ENCODE results near the gene HS3ST5. TPM values are rescaled to one million over a fixed set of nuclear protein-coding genes. Genes with fewer than 3 reads are reported as not detected.

Gene HS3ST5
- total RNA-seq, 4 donors from 2014 or later = not detected

DNA sequence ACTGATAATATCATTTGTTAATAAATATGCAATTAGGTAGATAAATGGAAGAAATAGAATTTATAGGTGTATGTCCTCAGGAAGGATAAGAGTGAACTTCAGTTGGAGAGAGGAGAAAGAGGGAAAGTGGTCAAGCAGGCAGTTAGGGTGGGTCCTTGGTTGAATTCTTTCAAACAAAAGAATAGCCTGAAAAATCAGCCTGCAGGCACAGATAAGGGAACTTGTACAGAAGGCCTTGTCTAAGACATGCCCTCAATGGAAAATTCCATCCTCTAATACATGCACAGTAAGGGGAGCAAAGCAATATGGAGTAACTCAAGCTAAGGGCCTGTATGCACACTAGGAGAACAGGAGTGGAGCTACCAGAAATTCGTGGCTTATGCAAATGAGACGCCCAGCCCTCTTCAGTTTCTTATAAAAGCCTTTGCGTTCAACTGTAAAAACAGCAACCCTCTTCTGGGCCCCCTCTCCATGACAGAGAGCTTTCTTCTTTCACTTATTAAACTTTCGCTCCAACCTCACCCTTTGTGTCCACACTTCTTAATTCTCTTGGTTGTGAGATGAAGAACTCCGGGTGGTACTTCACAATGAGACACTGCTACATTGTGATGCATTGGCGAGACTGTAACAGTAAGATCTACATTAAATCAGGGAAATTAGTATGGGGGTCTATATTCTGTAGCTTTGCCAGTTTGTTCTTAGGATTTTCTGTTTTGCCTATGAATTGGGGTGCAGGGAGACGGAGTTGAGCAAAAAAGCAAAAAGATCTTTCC, 147.0 kb downstream of the HS3ST5 start:
- H3K27me3 ChIP-seq = no peaks in the 10 kb centered on the region
- no peak overlapping the region for H3K4me3 ChIP-seq (replicated peaks in 1 of 3)
- no peaks in the 10 kb centered on the region for H3K36me3 ChIP-seq
- H3K9me3 ChIP-seq = no peaks in the 10 kb centered on the region
- peaks cover 4 to 6% of the 10 kb centered on the region in 2 donors for H3K4me1 ChIP-seq
- H3K27ac ChIP-seq = no peak overlapping the region
- no peak for DNase-seq
- 45 to 54% methylated on average over 7 of the region's 7 CpGs for WGBS, 2 donors
- no peak for TF ChIP-seq POLR2A (IDR thresholded peaks at IDR 0.05)
- TF ChIP-seq, protein P1, sequence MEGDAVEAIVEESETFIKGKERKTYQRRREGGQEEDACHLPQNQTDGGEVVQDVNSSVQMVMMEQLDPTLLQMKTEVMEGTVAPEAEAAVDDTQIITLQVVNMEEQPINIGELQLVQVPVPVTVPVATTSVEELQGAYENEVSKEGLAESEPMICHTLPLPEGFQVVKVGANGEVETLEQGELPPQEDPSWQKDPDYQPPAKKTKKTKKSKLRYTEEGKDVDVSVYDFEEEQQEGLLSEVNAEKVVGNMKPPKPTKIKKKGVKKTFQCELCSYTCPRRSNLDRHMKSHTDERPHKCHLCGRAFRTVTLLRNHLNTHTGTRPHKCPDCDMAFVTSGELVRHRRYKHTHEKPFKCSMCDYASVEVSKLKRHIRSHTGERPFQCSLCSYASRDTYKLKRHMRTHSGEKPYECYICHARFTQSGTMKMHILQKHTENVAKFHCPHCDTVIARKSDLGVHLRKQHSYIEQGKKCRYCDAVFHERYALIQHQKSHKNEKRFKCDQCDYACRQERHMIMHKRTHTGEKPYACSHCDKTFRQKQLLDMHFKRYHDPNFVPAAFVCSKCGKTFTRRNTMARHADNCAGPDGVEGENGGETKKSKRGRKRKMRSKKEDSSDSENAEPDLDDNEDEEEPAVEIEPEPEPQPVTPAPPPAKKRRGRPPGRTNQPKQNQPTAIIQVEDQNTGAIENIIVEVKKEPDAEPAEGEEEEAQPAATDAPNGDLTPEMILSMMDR (IDR thresholded peaks at IDR 0.05) = no peak
- intact Hi-C loops (cut with DNase I) = no loop called here

DNA sequence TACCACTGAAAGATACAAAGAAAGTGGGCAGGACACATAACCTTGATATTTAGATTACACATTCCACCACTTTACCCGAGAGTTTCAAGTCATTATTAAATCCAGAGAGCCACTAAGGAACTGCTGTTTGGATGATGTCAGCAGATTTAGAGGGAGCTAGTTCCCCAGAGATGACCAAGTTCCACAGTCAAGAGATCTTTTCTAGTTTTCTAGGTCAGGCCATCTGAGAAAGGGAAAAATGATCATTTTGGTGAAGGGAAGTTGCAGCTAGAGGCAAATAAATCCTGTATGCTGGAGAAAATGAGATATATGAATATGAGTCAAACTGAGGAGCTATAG, 147.8 kb downstream of the HS3ST5 start:
- Histone ChIP-seq H3K4me3 (replicated peaks in 1 of 3) (no peak overlapping the region), H3K9me3 (no peaks in the 10 kb centered on the region), H3K27ac (no peak overlapping the region), H3K36me3 (no peaks in the 10 kb centered on the region), H3K27me3 (no peaks in the 10 kb centered on the region), H3K4me1 (peaks cover 4 to 6% of the 10 kb centered on the region in 2 donors)
- intact Hi-C loops (cut with DNase I) = no loop called here
- TF ChIP-seq, protein P1 (IDR thresholded peaks at IDR 0.05) = no peak
- no peak for TF ChIP-seq POLR2A (IDR thresholded peaks at IDR 0.05)
- no peak for DNase-seq
- WGBS, 2 donors = 24 to 33% methylated on average over 1 of the region's 1 CpG

DNA sequence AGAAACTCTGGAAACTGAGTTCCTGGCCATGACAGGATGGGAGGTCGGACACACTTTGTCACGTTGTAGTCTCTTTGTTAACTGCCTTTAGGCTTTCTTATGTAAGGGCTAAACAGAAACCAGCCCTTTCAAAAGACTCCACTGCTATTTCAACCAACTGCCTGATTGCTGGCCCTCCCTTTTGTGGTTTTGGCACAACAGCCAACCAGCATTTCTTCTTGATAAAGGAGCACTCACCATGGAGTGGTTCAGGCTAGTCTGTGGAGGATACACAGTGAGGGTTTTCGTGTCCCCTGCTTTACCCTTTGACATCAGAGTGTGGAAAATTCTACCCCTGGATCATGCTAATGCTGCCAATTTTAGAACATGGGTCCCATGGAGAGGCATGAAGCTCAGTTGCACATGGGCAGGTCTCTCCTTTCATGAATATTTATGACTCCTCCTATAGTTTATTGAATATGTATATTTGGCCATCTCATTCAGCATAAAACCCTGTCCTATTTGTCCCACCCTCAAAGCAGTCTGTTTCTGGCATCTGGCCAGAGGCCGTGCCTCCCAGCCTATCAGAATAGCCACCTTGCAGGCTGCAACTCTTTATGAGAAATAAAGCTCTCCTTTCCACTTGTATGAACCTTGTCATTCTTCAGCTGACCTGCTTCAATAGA, 148.3 kb downstream of the HS3ST5 start:
- intact Hi-C loops (cut with DNase I) = no loop called here
- WGBS, 2 donors = 51 to 58% methylated on average over 4 of the region's 4 CpGs
- peak in 1 of 2 donors; percentile 11 for DNase-seq

DNA sequence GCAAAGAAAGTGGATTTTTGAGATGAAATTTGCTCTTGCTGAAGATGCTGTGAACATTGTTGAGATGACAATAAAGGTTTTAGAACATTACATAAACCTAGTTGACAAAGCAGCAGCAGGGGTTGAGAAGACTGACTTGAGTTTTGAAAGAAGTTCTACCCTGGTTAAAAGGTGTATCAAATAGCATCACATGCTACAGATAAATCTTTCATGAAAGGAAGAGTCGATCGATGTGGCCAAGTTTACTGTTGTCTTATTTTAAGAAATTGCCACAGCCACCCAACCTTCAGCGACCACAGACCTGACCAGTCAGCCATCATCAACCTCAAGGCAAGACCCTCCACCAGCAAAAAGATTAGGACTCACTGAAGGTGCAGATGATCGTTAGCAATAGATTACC, 155.3 kb downstream of the HS3ST5 start:
- intact Hi-C loops (cut with DNase I) = no loop called here
- Histone ChIP-seq H3K27ac (no peak overlapping the region), H3K4me1 (no peaks in the 10 kb centered on the region), H3K4me3 (replicated peaks in 1 of 3) (no peak overlapping the region), H3K36me3 (no peaks in the 10 kb centered on the region), H3K27me3 (no peaks in the 10 kb centered on the region), H3K9me3 (no peaks in the 10 kb centered on the region)
- no peak for DNase-seq
- no peak for TF ChIP-seq POLR2A (IDR thresholded peaks at IDR 0.05)
- TF ChIP-seq, protein P1 (IDR thresholded peaks at IDR 0.05) = no peak
- 94 to 97% methylated on average over 4 of the region's 4 CpGs for WGBS, 2 donors

More for the DNA sequence above, 148.3 kb downstream of the HS3ST5 start:
- TF ChIP-seq POLR2A (IDR thresholded peaks at IDR 0.05) = no peak
- Histone ChIP-seq H3K27me3 (no peaks in the 10 kb centered on the region), H3K27ac (no peak overlapping the region), H3K4me1 (peaks cover 4 to 6% of the 10 kb centered on the region in 2 donors), H3K4me3 (replicated peaks in 1 of 3) (no peak overlapping the region), H3K9me3 (no peaks in the 10 kb centered on the region), H3K36me3 (no peaks in the 10 kb centered on the region)

DNA sequence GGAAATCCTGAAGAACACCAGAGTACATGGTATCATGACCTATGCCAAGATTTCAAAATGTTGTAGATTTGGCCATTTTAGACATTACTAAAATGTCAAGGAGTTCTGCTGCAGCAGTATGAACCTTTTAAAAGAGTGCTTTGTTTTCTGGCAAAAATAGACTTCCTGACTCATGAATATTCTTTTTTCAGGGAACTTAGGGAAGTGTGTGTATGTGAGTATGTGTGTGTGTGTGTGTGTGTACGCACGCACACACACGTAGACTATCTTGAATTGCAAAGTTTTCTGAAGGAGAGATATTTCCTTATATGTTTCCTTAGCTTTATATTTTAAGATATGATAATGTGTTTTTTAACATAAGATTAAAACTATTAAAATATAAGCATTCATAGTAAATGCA, 161.2 kb downstream of the HS3ST5 start:
- peaks cover 3 to 6% of the 10 kb centered on the region in 2 donors for H3K4me1 ChIP-seq
- 76 to 85% methylated on average over 3 of the region's 3 CpGs for WGBS, 2 donors
- intact Hi-C loops (cut with DNase I) = no loop called here
- H3K27ac ChIP-seq = no peak overlapping the region
- H3K9me3 ChIP-seq = no peaks in the 10 kb centered on the region
- no peak for TF ChIP-seq POLR2A (IDR thresholded peaks at IDR 0.05)
- TF ChIP-seq, protein P1 (IDR thresholded peaks at IDR 0.05) = no peak
- H3K4me3 ChIP-seq (replicated peaks in 1 of 3) = no peak overlapping the region
- no peak for DNase-seq
- no peaks in the 10 kb centered on the region for H3K27me3 ChIP-seq
- no peaks in the 10 kb centered on the region for H3K36me3 ChIP-seq

Measured in thyroid gland (tissue), 4 donors.